ENCODE measurements around the gene HSP90AA1. TPM values are rescaled to one million over a fixed set of nuclear protein-coding genes. Genes with fewer than 3 reads are reported as not detected.

Gene HSP90AA1
- total RNA-seq, 1 experiment from 2014 or later, result 842 TPM

DNA sequence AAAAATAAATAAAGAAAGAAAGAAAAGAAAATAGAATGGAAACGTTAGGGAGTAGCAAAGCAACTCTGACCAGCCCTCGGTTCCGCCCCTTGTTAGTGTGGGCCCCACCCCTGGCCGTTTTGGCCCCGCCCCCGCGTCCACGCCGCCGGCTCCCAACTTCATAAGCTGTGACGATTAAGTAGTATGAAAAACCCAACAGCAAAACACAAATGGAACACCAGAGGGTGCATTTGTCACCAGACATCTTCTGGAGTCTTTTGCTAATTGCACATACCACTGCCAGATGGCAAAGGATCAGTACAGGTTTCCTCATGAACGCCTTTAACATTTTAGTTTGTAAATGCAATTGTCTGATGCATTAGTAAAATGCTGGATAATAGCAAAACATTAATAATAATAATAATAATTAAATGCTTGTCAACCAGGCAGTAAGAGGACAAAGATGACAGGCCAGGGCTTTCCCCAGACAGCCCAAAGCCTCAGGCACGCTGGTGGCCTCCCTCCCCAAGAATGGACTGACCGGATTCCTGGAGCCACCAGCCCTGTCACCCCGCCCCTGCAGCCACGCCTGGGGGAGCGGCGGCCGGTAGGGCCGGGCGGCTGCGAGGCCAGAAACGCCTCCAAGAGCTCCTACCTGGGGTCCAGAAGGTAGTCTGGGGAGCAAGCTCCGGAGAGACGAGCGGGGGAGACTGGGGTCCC lies 23.6 kb downstream of the HSP90AA1 start:
- Mint-ChIP-seq H3K4me3 (no peak overlapping the region; the same call in 1 of the 2 replicates), H3K27ac (no peak overlapping the region), H3K27me3 (ENCODE audit: low read depth) (no peaks in the 10 kb centered on the region; the same call in 1 of the 2 replicates), H3K36me3 (no peaks in the 10 kb centered on the region), H3K4me1 (peaks cover 11% of the 10 kb centered on the region), H3K9me3 (no peaks in the 10 kb centered on the region)
- no peak for TF ChIP-seq E2F4 (CRISPR knock-in tag; IDR thresholded peaks at IDR 0.05; ENCODE audit: borderline replicate concordance, low read depth)
- TF ChIP-seq CBFB (CRISPR knock-in tag; IDR thresholded peaks at IDR 0.05; ENCODE audit: low read depth), result no peak
- TF ChIP-seq, protein P1, sequence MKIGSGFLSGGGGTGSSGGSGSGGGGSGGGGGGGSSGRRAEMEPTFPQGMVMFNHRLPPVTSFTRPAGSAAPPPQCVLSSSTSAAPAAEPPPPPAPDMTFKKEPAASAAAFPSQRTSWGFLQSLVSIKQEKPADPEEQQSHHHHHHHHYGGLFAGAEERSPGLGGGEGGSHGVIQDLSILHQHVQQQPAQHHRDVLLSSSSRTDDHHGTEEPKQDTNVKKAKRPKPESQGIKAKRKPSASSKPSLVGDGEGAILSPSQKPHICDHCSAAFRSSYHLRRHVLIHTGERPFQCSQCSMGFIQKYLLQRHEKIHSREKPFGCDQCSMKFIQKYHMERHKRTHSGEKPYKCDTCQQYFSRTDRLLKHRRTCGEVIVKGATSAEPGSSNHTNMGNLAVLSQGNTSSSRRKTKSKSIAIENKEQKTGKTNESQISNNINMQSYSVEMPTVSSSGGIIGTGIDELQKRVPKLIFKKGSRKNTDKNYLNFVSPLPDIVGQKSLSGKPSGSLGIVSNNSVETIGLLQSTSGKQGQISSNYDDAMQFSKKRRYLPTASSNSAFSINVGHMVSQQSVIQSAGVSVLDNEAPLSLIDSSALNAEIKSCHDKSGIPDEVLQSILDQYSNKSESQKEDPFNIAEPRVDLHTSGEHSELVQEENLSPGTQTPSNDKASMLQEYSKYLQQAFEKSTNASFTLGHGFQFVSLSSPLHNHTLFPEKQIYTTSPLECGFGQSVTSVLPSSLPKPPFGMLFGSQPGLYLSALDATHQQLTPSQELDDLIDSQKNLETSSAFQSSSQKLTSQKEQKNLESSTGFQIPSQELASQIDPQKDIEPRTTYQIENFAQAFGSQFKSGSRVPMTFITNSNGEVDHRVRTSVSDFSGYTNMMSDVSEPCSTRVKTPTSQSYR (CRISPR knock-in tag; IDR thresholded peaks at IDR 0.05), result no peak
- no peak for TF ChIP-seq E2F5 (CRISPR knock-in tag; IDR thresholded peaks at IDR 0.05)
- no peak for TF ChIP-seq ZNF232 (CRISPR knock-in tag; IDR thresholded peaks at IDR 0.05)
- TF ChIP-seq, protein P2, sequence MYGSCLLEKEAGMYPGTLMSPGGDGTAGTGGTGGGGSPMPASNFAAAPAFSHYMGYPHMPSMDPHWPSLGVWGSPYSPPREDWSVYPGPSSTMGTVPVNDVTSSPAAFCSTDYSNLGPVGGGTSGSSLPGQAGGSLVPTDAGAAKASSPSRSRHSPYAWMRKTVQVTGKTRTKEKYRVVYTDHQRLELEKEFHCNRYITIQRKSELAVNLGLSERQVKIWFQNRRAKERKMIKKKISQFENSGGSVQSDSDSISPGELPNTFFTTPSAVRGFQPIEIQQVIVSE (CRISPR knock-in tag; IDR thresholded peaks at IDR 0.05; ENCODE audit: borderline replicate concordance), result no peak
- TF ChIP-seq, protein P3, sequence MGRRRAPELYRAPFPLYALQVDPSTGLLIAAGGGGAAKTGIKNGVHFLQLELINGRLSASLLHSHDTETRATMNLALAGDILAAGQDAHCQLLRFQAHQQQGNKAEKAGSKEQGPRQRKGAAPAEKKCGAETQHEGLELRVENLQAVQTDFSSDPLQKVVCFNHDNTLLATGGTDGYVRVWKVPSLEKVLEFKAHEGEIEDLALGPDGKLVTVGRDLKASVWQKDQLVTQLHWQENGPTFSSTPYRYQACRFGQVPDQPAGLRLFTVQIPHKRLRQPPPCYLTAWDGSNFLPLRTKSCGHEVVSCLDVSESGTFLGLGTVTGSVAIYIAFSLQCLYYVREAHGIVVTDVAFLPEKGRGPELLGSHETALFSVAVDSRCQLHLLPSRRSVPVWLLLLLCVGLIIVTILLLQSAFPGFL (CRISPR knock-in tag; IDR thresholded peaks at IDR 0.05; ENCODE audit: borderline replicate concordance), result no peak
- TF ChIP-seq ZNF416 (CRISPR knock-in tag; IDR thresholded peaks at IDR 0.05), result no peak
- peak; percentile 82 for ATAC-seq
- DNase-seq (ENCODE audit: low spot score), result peak; percentile 68
- CTCF ChIA-PET, result interaction anchor here (0.6 to 1.9 kb wide), 10 partner anchors 12 to 251 kb away, joined by 3 to 17 read pairs (median 4); no protein-coding TSS in a partner anchor
- POLR2A ChIA-PET, result interaction anchor here (0.6 kb wide), 1 partner anchor 42 kb away, joined by 8 read pairs; no protein-coding TSS in a partner anchor

- CTCF ChIA-PET, result no interaction called here
- Mint-ChIP-seq H3K27ac (no peak overlapping the region; the same call in 1 of the 2 replicates), H3K9me3 (no peaks in the 10 kb centered on the region), H3K36me3 (no peaks in the 10 kb centered on the region), H3K4me1 (peaks cover 42% of the 10 kb centered on the region), H3K27me3 (ENCODE audit: low read depth) (no peaks in the 10 kb centered on the region), H3K4me3 (no peak overlapping the region)
- POLR2A ChIA-PET, result no interaction called here
- no peak for TF ChIP-seq SOX15 (CRISPR knock-in tag; IDR thresholded peaks at IDR 0.05)
- TF ChIP-seq, protein P4, sequence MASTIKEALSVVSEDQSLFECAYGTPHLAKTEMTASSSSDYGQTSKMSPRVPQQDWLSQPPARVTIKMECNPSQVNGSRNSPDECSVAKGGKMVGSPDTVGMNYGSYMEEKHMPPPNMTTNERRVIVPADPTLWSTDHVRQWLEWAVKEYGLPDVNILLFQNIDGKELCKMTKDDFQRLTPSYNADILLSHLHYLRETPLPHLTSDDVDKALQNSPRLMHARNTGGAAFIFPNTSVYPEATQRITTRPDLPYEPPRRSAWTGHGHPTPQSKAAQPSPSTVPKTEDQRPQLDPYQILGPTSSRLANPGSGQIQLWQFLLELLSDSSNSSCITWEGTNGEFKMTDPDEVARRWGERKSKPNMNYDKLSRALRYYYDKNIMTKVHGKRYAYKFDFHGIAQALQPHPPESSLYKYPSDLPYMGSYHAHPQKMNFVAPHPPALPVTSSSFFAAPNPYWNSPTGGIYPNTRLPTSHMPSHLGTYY (CRISPR knock-in tag; IDR thresholded peaks at IDR 0.05), result no peak
- TF ChIP-seq ZNF263 (CRISPR knock-in tag; IDR thresholded peaks at IDR 0.05; ENCODE audit: low read depth), result no peak
- TF ChIP-seq ZNF317 (CRISPR knock-in tag; IDR thresholded peaks at IDR 0.05; ENCODE audit: borderline replicate concordance, low read depth), result no peak
- no peak for TF ChIP-seq E2F5 (CRISPR knock-in tag; IDR thresholded peaks at IDR 0.05)
- TF ChIP-seq ESRRA (CRISPR knock-in tag; IDR thresholded peaks at IDR 0.05; ENCODE audit: borderline replicate concordance), result no peak
- TF ChIP-seq AR (CRISPR knock-in tag; IDR thresholded peaks at IDR 0.05), result no peak
- no peak for TF ChIP-seq ZNF219 (CRISPR knock-in tag; IDR thresholded peaks at IDR 0.05; ENCODE audit: borderline replicate concordance)
- TF ChIP-seq, protein P5, sequence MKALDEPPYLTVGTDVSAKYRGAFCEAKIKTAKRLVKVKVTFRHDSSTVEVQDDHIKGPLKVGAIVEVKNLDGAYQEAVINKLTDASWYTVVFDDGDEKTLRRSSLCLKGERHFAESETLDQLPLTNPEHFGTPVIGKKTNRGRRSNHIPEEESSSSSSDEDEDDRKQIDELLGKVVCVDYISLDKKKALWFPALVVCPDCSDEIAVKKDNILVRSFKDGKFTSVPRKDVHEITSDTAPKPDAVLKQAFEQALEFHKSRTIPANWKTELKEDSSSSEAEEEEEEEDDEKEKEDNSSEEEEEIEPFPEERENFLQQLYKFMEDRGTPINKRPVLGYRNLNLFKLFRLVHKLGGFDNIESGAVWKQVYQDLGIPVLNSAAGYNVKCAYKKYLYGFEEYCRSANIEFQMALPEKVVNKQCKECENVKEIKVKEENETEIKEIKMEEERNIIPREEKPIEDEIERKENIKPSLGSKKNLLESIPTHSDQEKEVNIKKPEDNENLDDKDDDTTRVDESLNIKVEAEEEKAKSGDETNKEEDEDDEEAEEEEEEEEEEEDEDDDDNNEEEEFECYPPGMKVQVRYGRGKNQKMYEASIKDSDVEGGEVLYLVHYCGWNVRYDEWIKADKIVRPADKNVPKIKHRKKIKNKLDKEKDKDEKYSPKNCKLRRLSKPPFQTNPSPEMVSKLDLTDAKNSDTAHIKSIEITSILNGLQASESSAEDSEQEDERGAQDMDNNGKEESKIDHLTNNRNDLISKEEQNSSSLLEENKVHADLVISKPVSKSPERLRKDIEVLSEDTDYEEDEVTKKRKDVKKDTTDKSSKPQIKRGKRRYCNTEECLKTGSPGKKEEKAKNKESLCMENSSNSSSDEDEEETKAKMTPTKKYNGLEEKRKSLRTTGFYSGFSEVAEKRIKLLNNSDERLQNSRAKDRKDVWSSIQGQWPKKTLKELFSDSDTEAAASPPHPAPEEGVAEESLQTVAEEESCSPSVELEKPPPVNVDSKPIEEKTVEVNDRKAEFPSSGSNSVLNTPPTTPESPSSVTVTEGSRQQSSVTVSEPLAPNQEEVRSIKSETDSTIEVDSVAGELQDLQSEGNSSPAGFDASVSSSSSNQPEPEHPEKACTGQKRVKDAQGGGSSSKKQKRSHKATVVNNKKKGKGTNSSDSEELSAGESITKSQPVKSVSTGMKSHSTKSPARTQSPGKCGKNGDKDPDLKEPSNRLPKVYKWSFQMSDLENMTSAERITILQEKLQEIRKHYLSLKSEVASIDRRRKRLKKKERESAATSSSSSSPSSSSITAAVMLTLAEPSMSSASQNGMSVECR (CRISPR knock-in tag; IDR thresholded peaks at IDR 0.05; ENCODE audit: borderline replicate concordance), result no peak
- ATAC-seq (no peak), DNase-seq (ENCODE audit: low spot score) (no peak)
Observed at GRCh38 chr14:102058961-102059360, 27.9 kb downstream of the HSP90AA1 start.
